BE2C (cell line): ENCODE data around the gene PAGE2.

Source experiments
- DNase-seq: peaks from one replicate; pipeline ENCODE4 v3.0.0-alpha.2; 2020
- H3K27me3 ChIP-seq: fragments of 250-450 bp; sonication (Bioruptor Pico); 2 replicates; pipeline ENCODE4 v1.5.1; 2020; ENCODE audit warnings: mild to moderate bottlenecking
- H3K36me3 ChIP-seq: fragments of 250-450 bp; sonication (Bioruptor Pico); 2 replicates; pipeline ENCODE4 v1.5.1; 2020; ENCODE audit warnings: mild to moderate bottlenecking
- H3K4me1 ChIP-seq: fragments of 250-450 bp; sonication (Bioruptor Pico); 2 replicates; pipeline ENCODE4 v1.5.1; 2020
- H3K4me3 ChIP-seq: 2 replicates; pipeline ENCODE4 v1.5.1; 2011; ENCODE audit warnings: low read depth, low read length
- H3K9me3 ChIP-seq: fragments of 250-450 bp; sonication (Bioruptor Pico); 2 replicates; pipeline ENCODE4 v1.5.1; 2020
- CTCF ChIP-seq: IDR thresholded peaks from 2 replicates; pipeline ENCODE4 v1.5.1; 2012; ENCODE audit warnings: mild to moderate bottlenecking, low read depth, low read length

PAGE2 gene

GRCh38 chrX:55120761-55121358 lies 32.0 kb downstream of the PAGE2 start:
- no peaks in the 10 kb centered on the region for H3K36me3 ChIP-seq
- TF ChIP-seq CTCF = no peak
- H3K9me3 ChIP-seq = no peaks in the 10 kb centered on the region
- no peak overlapping the region for H3K4me3 ChIP-seq
- H3K4me1 ChIP-seq = no peaks in the 10 kb centered on the region
- no peaks in the 10 kb centered on the region for H3K27me3 ChIP-seq
- no peak for DNase-seq

GRCh38 chrX:55123900-55124299 lies 35.1 kb downstream of the PAGE2 start:
- Histone ChIP-seq H3K4me3 (no peak overlapping the region), H3K36me3 (no peaks in the 10 kb centered on the region), H3K4me1 (no peaks in the 10 kb centered on the region), H3K27me3 (no peaks in the 10 kb centered on the region), H3K9me3 (no peaks in the 10 kb centered on the region)
- DNase-seq = no peak
- no peak for TF ChIP-seq CTCF

- no peak for TF ChIP-seq CTCF
- Histone ChIP-seq H3K36me3 (no peaks in the 10 kb centered on the region), H3K4me1 (no peaks in the 10 kb centered on the region), H3K9me3 (no peaks in the 10 kb centered on the region), H3K4me3 (no peak overlapping the region), H3K27me3 (no peaks in the 10 kb centered on the region)
- DNase-seq = no peak
These were observed 38.9 kb downstream of the PAGE2 start for GRCh38 chrX:55127692-55128091.

- H3K36me3 ChIP-seq = no peaks in the 10 kb centered on the region
- H3K27me3 ChIP-seq = no peaks in the 10 kb centered on the region
- H3K9me3 ChIP-seq = no peaks in the 10 kb centered on the region
- TF ChIP-seq CTCF = no peak
- H3K4me1 ChIP-seq = no peaks in the 10 kb centered on the region
- no peak for DNase-seq
- no peak overlapping the region for H3K4me3 ChIP-seq
These were observed 40.5 kb downstream of the PAGE2 start for GRCh38 chrX:55129361-55129760.

- no peak for DNase-seq
- Histone ChIP-seq H3K36me3 (no peaks in the 10 kb centered on the region), H3K4me1 (no peaks in the 10 kb centered on the region), H3K9me3 (no peaks in the 10 kb centered on the region), H3K4me3 (no peak overlapping the region), H3K27me3 (no peaks in the 10 kb centered on the region)
- no peak for TF ChIP-seq CTCF
These were observed 41.7 kb downstream of the PAGE2 start for GRCh38 chrX:55130481-55130880.

- no peaks in the 10 kb centered on the region for H3K9me3 ChIP-seq
- no peaks in the 10 kb centered on the region for H3K4me1 ChIP-seq
- H3K4me3 ChIP-seq = no peak overlapping the region
These were observed 43.6 kb downstream of the PAGE2 start for GRCh38 chrX:55132416-55132815.

More at GRCh38 chrX:55132416-55132815, 43.6 kb downstream of the PAGE2 start:
- TF ChIP-seq CTCF = no peak
- Histone ChIP-seq H3K27me3 (no peaks in the 10 kb centered on the region), H3K36me3 (no peaks in the 10 kb centered on the region)
- DNase-seq = no peak
